WTC11 (cell line): ENCODE data around the gene B4GALNT2. TPM values are rescaled to one million over a fixed set of nuclear protein-coding genes. Genes with fewer than 3 reads are reported as not detected.

Experiments
- ATAC-seq: fragments of 200-7000 bp; cut with Tn5 transposase; 2 replicates; pipeline ENCODE4 v1.10.0; 2021; ENCODE audit warnings: mild to moderate bottlenecking, moderate library complexity
- CTCF ChIA-PET: fragments of 300-600 bp; sonication (Branson Sonifier 250); formaldehyde crosslinking; loops from one replicate; lab custom pipeline; 2021; ENCODE audit warnings: antibody characterized with exemption; lab: Charles Lee
- POLR2A ChIA-PET: fragments of 350-600 bp; sonication (Branson Sonifier 250); formaldehyde crosslinking; loops from one replicate; lab custom pipeline; 2021; ENCODE audit warnings: antibody characterized with exemption; lab: Charles Lee
- DNase-seq: peaks from one replicate; pipeline ENCODE4 v3.0.0; 2021; ENCODE audit warnings: low spot score
- H3K27ac Mint-ChIP-seq: 2 replicates; pipeline ENCODE4 v1.8.0; 2021; ENCODE audit warnings: mixed read lengths
- H3K27me3 Mint-ChIP-seq: 2 replicates; pipeline ENCODE4 v1.8.0; 2021; ENCODE audit warnings: low read depth, mild to moderate bottlenecking, moderate library complexity, mixed read lengths
- H3K36me3 Mint-ChIP-seq: 2 replicates; pipeline ENCODE4 v1.8.0; 2021; ENCODE audit warnings: mixed read lengths
- H3K4me1 Mint-ChIP-seq: 2 replicates; pipeline ENCODE4 v1.8.0; 2022; ENCODE audit warnings: mixed read lengths
- H3K4me3 Mint-ChIP-seq: 2 replicates; pipeline ENCODE4 v1.8.0; 2021; ENCODE audit warnings: mild to moderate bottlenecking, moderate library complexity, mixed read lengths
- H3K9me3 Mint-ChIP-seq: 2 replicates; pipeline ENCODE4 v1.8.0; 2021; ENCODE audit warnings: mixed read lengths
- ATF2 ChIP-seq: sonication (generic); formaldehyde crosslinking; IDR thresholded peaks from 2 replicates; pipeline ENCODE4 v1.8.1; 2022; ENCODE audit warnings: low read depth, missing genetic modification reagents, borderline replicate concordance
- ATF3 ChIP-seq: sonication (generic); formaldehyde crosslinking; conservative IDR thresholded peaks from 2 replicates; pipeline ENCODE4 v1.8.1; 2022; ENCODE audit warnings: mild to moderate bottlenecking, missing genetic modification reagents
- CREM ChIP-seq: sonication (generic); formaldehyde crosslinking; IDR thresholded peaks from 2 replicates; pipeline ENCODE4 v1.8.1; 2022; ENCODE audit warnings: mild to moderate bottlenecking, missing genetic modification reagents, moderate library complexity
- FOXJ3 ChIP-seq: sonication (generic); formaldehyde crosslinking; IDR thresholded peaks from 2 replicates; pipeline ENCODE4 v1.9.0; 2021; ENCODE audit warnings: missing genetic modification reagents, mild to moderate bottlenecking, borderline replicate concordance
- FOXK1 ChIP-seq: sonication (generic); formaldehyde crosslinking; IDR thresholded peaks from 2 replicates; pipeline ENCODE4 v1.8.0; 2022; ENCODE audit warnings: mild to moderate bottlenecking, moderate library complexity, missing genetic modification reagents
- GABPB1 ChIP-seq: sonication (generic); formaldehyde crosslinking; IDR thresholded peaks from 2 replicates; pipeline ENCODE4 v1.8.1; 2023; ENCODE audit warnings: mild to moderate bottlenecking, missing genetic modification reagents
- IRF1 ChIP-seq: sonication (generic); formaldehyde crosslinking; IDR thresholded peaks from 2 replicates; pipeline ENCODE4 v1.8.0; 2023; ENCODE audit warnings: missing genetic modification reagents
- MAX ChIP-seq: sonication (generic); formaldehyde crosslinking; IDR thresholded peaks from 2 replicates; pipeline ENCODE4 v1.8.0; 2022; ENCODE audit warnings: mild to moderate bottlenecking, missing genetic modification reagents
- MYBL2 ChIP-seq: sonication (generic); formaldehyde crosslinking; IDR thresholded peaks from 2 replicates; pipeline ENCODE4 v1.8.1; 2023; ENCODE audit warnings: mild to moderate bottlenecking, moderate library complexity, missing genetic modification reagents
- NFE2L1 ChIP-seq: sonication (generic); formaldehyde crosslinking; IDR thresholded peaks from 2 replicates; pipeline ENCODE4 v1.8.1; 2023; ENCODE audit warnings: missing genetic modification reagents
- NR2C2 ChIP-seq: sonication (generic); formaldehyde crosslinking; IDR thresholded peaks from 2 replicates; pipeline ENCODE4 v1.8.0; 2022; ENCODE audit warnings: mild to moderate bottlenecking, missing genetic modification reagents
- RELA ChIP-seq: sonication (generic); formaldehyde crosslinking; IDR thresholded peaks from 2 replicates; pipeline ENCODE4 v1.8.1; 2022; ENCODE audit warnings: missing genetic modification reagents, mild to moderate bottlenecking, borderline replicate concordance
- TCF7 ChIP-seq: sonication (generic); formaldehyde crosslinking; IDR thresholded peaks from 2 replicates; pipeline ENCODE4 v1.8.0; 2022; ENCODE audit warnings: mild to moderate bottlenecking, low read depth, missing genetic modification reagents, moderate library complexity
- USF1 ChIP-seq: sonication (generic); formaldehyde crosslinking; IDR thresholded peaks from 2 replicates; pipeline ENCODE4 v1.8.0; 2022; ENCODE audit warnings: mild to moderate bottlenecking, missing genetic modification reagents
- USF2 ChIP-seq: sonication (generic); formaldehyde crosslinking; IDR thresholded peaks from 2 replicates; pipeline ENCODE4 v1.8.1; 2023; ENCODE audit warnings: mild to moderate bottlenecking, missing genetic modification reagents, moderate library complexity
- ZNF396 ChIP-seq: fragments of 250-450 bp; sonication (Bioruptor Pico); IDR thresholded peaks from 2 replicates; pipeline ENCODE4 v1.8.0; 2021; ENCODE audit warnings: mild to moderate bottlenecking, moderate library complexity, borderline replicate concordance
- ZNF425 ChIP-seq: fragments of 250-450 bp; sonication (Bioruptor Pico); conservative IDR thresholded peaks from 2 replicates; pipeline ENCODE4 v1.9.0; 2021; ENCODE audit warnings: mild to moderate bottlenecking
- ZNF512 ChIP-seq: sonication (generic); formaldehyde crosslinking; IDR thresholded peaks from 2 replicates; pipeline ENCODE4 v1.8.1; 2022; ENCODE audit warnings: missing genetic modification reagents, borderline replicate concordance
- total RNA-seq: library from RNA; stranded (reverse); gene quantifications from 3 replicates; pipeline ENCODE4 v1.2.3, GENCODE V29; 2021

Gene B4GALNT2
- total RNA-seq, 1 experiment from 2014 or later, result 0.04 TPM

GRCh38 chr17:49146620-49147306, 14.2 kb downstream of the B4GALNT2 start:
- H3K4me3 Mint-ChIP-seq, result no peak overlapping the region
- H3K9me3 Mint-ChIP-seq, result no peaks in the 10 kb centered on the region
- ATAC-seq, result no peak
- H3K27me3 Mint-ChIP-seq, result peaks cover 8% of the 10 kb centered on the region
- H3K36me3 Mint-ChIP-seq, result no peaks in the 10 kb centered on the region
- H3K27ac Mint-ChIP-seq, result no peak overlapping the region
- ChIA-PET POLR2A (interaction anchor here (0.7 kb wide), 1 partner anchor 142 kb away, joined by 3 read pairs; no protein-coding TSS in a partner anchor), CTCF (no interaction called here)
- no peaks in the 10 kb centered on the region for H3K4me1 Mint-ChIP-seq
- DNase-seq, result no peak
- no peak for TF ChIP-seq CREM (CRISPR knock-in tag)
- TF ChIP-seq FOXK1 (CRISPR knock-in tag), result no peak
- no peak for TF ChIP-seq RELA
- TF ChIP-seq ATF3 (CRISPR knock-in tag), result no peak
- TF ChIP-seq IRF1 (CRISPR knock-in tag), result no peak
- no peak for TF ChIP-seq USF2 (CRISPR knock-in tag)
- no peak for TF ChIP-seq TCF7 (CRISPR knock-in tag)
- no peak for TF ChIP-seq MAX (CRISPR knock-in tag)
- TF ChIP-seq ATF2, result no peak
- no peak for TF ChIP-seq ZNF512
- no peak for TF ChIP-seq NFE2L1 (CRISPR knock-in tag)
- no peak for TF ChIP-seq ZNF396 (CRISPR knock-in tag)
- no peak for TF ChIP-seq GABPB1 (CRISPR knock-in tag)
- TF ChIP-seq NR2C2 (CRISPR knock-in tag), result no peak
- no peak for TF ChIP-seq USF1 (CRISPR knock-in tag)
- TF ChIP-seq ZNF425 (CRISPR knock-in tag), result no peak
- no peak for TF ChIP-seq MYBL2 (CRISPR knock-in tag)
- no peak for TF ChIP-seq FOXJ3 (CRISPR knock-in tag)
